Measurements from ENCODE around the gene ZNF219.
"Not testable (repeated sequence)": the region's sequence is repeated elsewhere in the genome, so short reads cannot be mapped to it uniquely, and the experiment has no call there.

ZNF219 gene

GRCh38 chr14:21041676-21042433 is 56.6 kb downstream of the ZNF219 start, which contains the start of gene RNASE7:
Gene RNASE7, plus strand, starts transcription at chr14:21042362. Its CDS starts 631 bp downstream, at chr14:21042993.
- Histone ChIP-seq H3K27me3 (ENCODE audit: control insufficient read depth, insufficient read depth, low read length) (no peaks in the 10 kb centered on the region), H3K4me3 (ENCODE audit: low read length) (no peak within 1 kb of the TSS), H3K9ac (ENCODE audit: low read length) (no peak within 1 kb of the TSS), H3K36me3 (ENCODE audit: control insufficient read depth, insufficient read depth, low read length) (no peaks in the 10 kb centered on the region), H3K4me1 (ENCODE audit: control insufficient read depth, insufficient read depth, low read length) (peaks cover 24% of the 10 kb centered on the region), H3K9me3 (ENCODE audit: control insufficient read depth, low read length) (no peaks in the 10 kb centered on the region)

- H3K4me1 ChIP-seq (ENCODE audit: control insufficient read depth, insufficient read depth, low read length): peaks cover 24% of the 10 kb centered on the region
- not testable (repeated sequence) for H3K36me3 ChIP-seq (ENCODE audit: control insufficient read depth, insufficient read depth, low read length); H3K27me3 ChIP-seq (ENCODE audit: control insufficient read depth, insufficient read depth, low read length); H3K9me3 ChIP-seq (ENCODE audit: control insufficient read depth, low read length); H3K9ac ChIP-seq (ENCODE audit: low read length); H3K4me3 ChIP-seq (ENCODE audit: low read length)
Measured at GRCh38 chr14:21040941-21041340, 57.5 kb downstream of the ZNF219 start.

DNA sequence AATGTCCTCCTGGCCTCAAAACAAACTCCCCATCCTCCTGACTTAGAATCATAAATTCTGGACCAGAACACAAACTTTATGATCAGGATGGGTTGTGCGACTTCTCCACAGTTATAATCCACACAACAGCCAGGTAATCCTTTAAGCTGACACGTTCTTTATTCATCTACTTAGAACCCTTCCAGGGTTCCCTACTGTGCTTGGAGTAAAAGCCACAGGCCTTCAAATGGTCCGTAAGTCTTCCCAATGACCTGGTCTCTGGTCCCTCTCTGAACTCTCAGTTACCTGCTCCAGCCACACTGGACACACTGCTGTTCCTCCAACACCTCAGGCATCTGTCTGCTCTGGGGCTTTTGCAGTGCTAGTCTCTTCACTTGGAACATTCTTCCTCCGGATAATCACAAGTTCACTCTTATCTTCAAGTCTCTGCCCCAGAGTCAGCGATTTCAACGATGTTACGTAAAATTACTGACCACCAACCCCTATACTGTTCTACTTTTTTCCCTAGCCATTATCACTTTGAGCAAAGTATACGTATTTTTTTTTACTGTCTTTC is 58.0 kb downstream of the ZNF219 start:
- peaks cover 24% of the 10 kb centered on the region for H3K4me1 ChIP-seq (ENCODE audit: control insufficient read depth, insufficient read depth, low read length)
- H3K27me3 ChIP-seq (ENCODE audit: control insufficient read depth, insufficient read depth, low read length): no peaks in the 10 kb centered on the region
- H3K36me3 ChIP-seq (ENCODE audit: control insufficient read depth, insufficient read depth, low read length): no peaks in the 10 kb centered on the region
- no peaks in the 10 kb centered on the region for H3K9me3 ChIP-seq (ENCODE audit: control insufficient read depth, low read length)
- no peak overlapping the region for H3K9ac ChIP-seq (ENCODE audit: low read length)
- H3K4me3 ChIP-seq (ENCODE audit: low read length): no peak overlapping the region
